K562 (cell line): ENCODE results near the gene NPAS2. TPM values are rescaled to one million over a fixed set of nuclear protein-coding genes. Genes with fewer than 3 reads are reported as not detected.

Source experiments
- ATAC-seq: fragments of 200-7000 bp; cut with Tn5 transposase; 3 replicates; pipeline ENCODE4 v1.9.1; 2020; ENCODE audit warnings: moderate library complexity
- BruUV-seq: library from RNA; stranded (reverse); fragments of 400-500 nt; replicated peaks from 2 replicates; lab custom pipeline; 2021; lab: Mats Ljungman, UMichigan
- CTCF ChIA-PET: fragments of 300-600 bp; formaldehyde crosslinking; extraction: SDS; loops from one replicate; lab custom pipeline; 2021; ENCODE audit warnings: low intra/inter-chr PET ratio; lab: Yijun Ruan, JAX
- POLR2A ChIA-PET: fragments of 300-600, 350-650 bp; sonication (Branson Sonifier 250); formaldehyde crosslinking; extraction: SDS; loops from one replicate; lab custom pipeline; 2021; ENCODE audit warnings: antibody characterized with exemption, inconsistent platforms; lab: Yijun Ruan, JAX
- DNase-seq, 4 experiments: peaks; one replicate each; pipeline versions ENCODE4 v3.0.0 to v3.0.0-alpha.2; 2011 to 2018; ENCODE audit warnings: low spot score in 3 of 4, mixed read lengths in 3 of 4; ENCODE audit errors: extremely low read depth in 1 of 4
- FAIRE-seq: peaks from 2 replicates; lab custom pipeline; 2011; peaks lifted over from hg19 to GRCh38; lab: Jason Lieb, UNC
- H2AFZ ChIP-seq: 2 replicates; pipeline ENCODE4 v1.6.0; 2011; ENCODE audit warnings: low read depth, low read length, control low read depth, inconsistent platforms
- H3K27ac ChIP-seq: fragments of 200-600 bp; 3 replicates; pipeline ENCODE4 v1.8.0; 2011; ENCODE audit warnings: low read depth, mild to moderate bottlenecking, control low read depth, inconsistent platforms, low read length, moderate library complexity, mixed read lengths; ENCODE audit errors: extremely low read depth
- H3K27me3 ChIP-seq, 2 experiments: fragments of 300-600 bp in 1 of 2; 2 replicates in 1 of 2; 3 replicates in 1 of 2; pipeline versions ENCODE4 v1.6.0 to v1.8.0; 2011; ENCODE audit warnings: inconsistent platforms in 2 of 2, low read length in 2 of 2, mild to moderate bottlenecking in 1 of 2, mixed read lengths in 1 of 2, moderate library complexity in 1 of 2; ENCODE audit not compliant: control insufficient read depth in 2 of 2, insufficient read depth in 2 of 2
- H3K36me3 ChIP-seq: fragments of 300-600 bp; 3 replicates; pipeline ENCODE4 v1.8.0; 2011; ENCODE audit warnings: mild to moderate bottlenecking, low read length, inconsistent platforms; ENCODE audit not compliant: control insufficient read depth, insufficient read depth
- H3K4me1 ChIP-seq, 2 experiments: fragments of 200-600 bp in 1 of 2; replicated peaks in 1 of 2; 2 replicates in 1 of 2; 3 replicates in 1 of 2; pipeline versions ENCODE4 v1.5.1 to v1.8.0; 2011; ENCODE audit warnings: inconsistent platforms in 2 of 2, low read length in 2 of 2, mild to moderate bottlenecking in 1 of 2, mixed read lengths in 1 of 2, moderate library complexity in 1 of 2; ENCODE audit not compliant: control insufficient read depth in 2 of 2, insufficient read depth in 2 of 2
- H3K4me2 ChIP-seq: 2 replicates; pipeline ENCODE4 v1.6.1; 2011; ENCODE audit warnings: low read length, control low read depth, inconsistent platforms, mixed read lengths; ENCODE audit not compliant: insufficient read depth
- H3K4me3 ChIP-seq: fragments of 200-600 bp; sonication (generic), shearing (Covaris generic); 2 replicates; pipeline ENCODE4 v1.5.1; 2016; ENCODE audit warnings: control low read depth, inconsistent platforms
- H3K79me2 ChIP-seq: fragments of 200-600 bp; 3 replicates; pipeline ENCODE4 v1.8.0; 2011; ENCODE audit warnings: low read length, inconsistent platforms; ENCODE audit not compliant: control insufficient read depth, insufficient read depth
- H3K9ac ChIP-seq, 2 experiments: 2 replicates each; pipeline versions ENCODE4 v1.6.0 to v1.6.1; 2011; ENCODE audit warnings: low read depth in 2 of 2, low read length in 2 of 2, control low read depth in 1 of 2, inconsistent platforms in 1 of 2, mild to moderate bottlenecking in 1 of 2, mixed read lengths in 1 of 2; ENCODE audit not compliant: insufficient read depth in 1 of 2
- H3K9me1 ChIP-seq: one replicate; pipeline ENCODE4 v1.6.0; 2011; ENCODE audit warnings: inconsistent platforms, mild to moderate bottlenecking, low read length, moderate library complexity; ENCODE audit not compliant: control insufficient read depth, insufficient read depth
- H3K9me3 ChIP-seq: replicated peaks from 2 replicates; pipeline ENCODE4 v1.5.1; 2011; ENCODE audit warnings: low read depth, low read length, inconsistent platforms; ENCODE audit not compliant: control insufficient read depth, insufficient read depth
- H4K20me1 ChIP-seq: replicated peaks from 2 replicates; pipeline ENCODE4 v1.6.1; 2011; ENCODE audit warnings: low read length, inconsistent platforms, mixed read lengths; ENCODE audit not compliant: control insufficient read depth, insufficient read depth
- C11orf30 ChIP-seq: fragments of 450-650 bp; IDR thresholded peaks from 2 replicates; pipeline ENCODE4 v1.6.1; 2016; ENCODE audit warnings: low read depth, mild to moderate bottlenecking
- E2F6 ChIP-seq, 2 experiments: IDR thresholded peaks; 2 replicates each; pipeline ENCODE4 v1.6.1; 2011; ENCODE audit warnings: borderline replicate concordance in 1 of 2, control low read depth in 1 of 2, low read depth in 1 of 2, low read length in 1 of 2, mild to moderate bottlenecking in 1 of 2, mixed read lengths in 1 of 2, moderate library complexity in 1 of 2; ENCODE audit not compliant: insufficient read depth in 1 of 2, insufficient read length in 1 of 2, poor library complexity in 1 of 2, severe bottlenecking in 1 of 2; ENCODE audit errors: extremely low read depth in 1 of 2
- GTF2A2 ChIP-seq: IDR thresholded peaks from 2 replicates; pipeline ENCODE4 v1.6.1; 2016; ENCODE audit warnings: mild to moderate bottlenecking, missing genetic modification characterization, missing compliant biosample characterization
- MEIS2 ChIP-seq: fragments of 450-650 bp; IDR thresholded peaks from 2 replicates; pipeline ENCODE4 v1.6.1; 2014; ENCODE audit warnings: mild to moderate bottlenecking; ENCODE audit not compliant: partially characterized antibody
- NUFIP1 ChIP-seq: fragments of 450-650 bp; IDR thresholded peaks from 2 replicates; pipeline ENCODE4 v1.6.1; 2018; ENCODE audit not compliant: partially characterized antibody
- RBM15 ChIP-seq: fragments of 200-400 bp; formaldehyde crosslinking; IDR thresholded peaks from 2 replicates; pipeline ENCODE4 v1.6.1; 2018; ENCODE audit warnings: mild to moderate bottlenecking, low read length, moderate library complexity; ENCODE audit not compliant: insufficient read depth
- RBM25 ChIP-seq: fragments of 200-400 bp; formaldehyde crosslinking; IDR thresholded peaks from 2 replicates; pipeline ENCODE4 v1.6.1; 2018; ENCODE audit warnings: low read length, low read depth, moderate library complexity; ENCODE audit not compliant: severe bottlenecking
- SIN3B ChIP-seq: fragments of 450-650 bp; IDR thresholded peaks from 2 replicates; pipeline ENCODE4 v1.6.1; 2017; ENCODE audit warnings: low read depth, mild to moderate bottlenecking, moderate library complexity
- TCF7L2 ChIP-seq: fragments of 150-350 bp; IDR thresholded peaks from 2 replicates; pipeline ENCODE4 v1.6.1; 2016; ENCODE audit warnings: low read depth, mild to moderate bottlenecking, low read length, moderate library complexity
- ZBTB40 ChIP-seq, 2 experiments: fragments of 450-650 bp in 1 of 2; sonication (generic) in 1 of 2; formaldehyde crosslinking in 1 of 2; IDR thresholded peaks; 2 replicates each; pipeline versions ENCODE4 v1.7.1 to v1.9.0; 2016 to 2022; ENCODE audit warnings: inconsistent platforms in 1 of 2, mild to moderate bottlenecking in 1 of 2, missing genetic modification reagents in 1 of 2
- ZNF232 ChIP-seq: sonication (generic); formaldehyde crosslinking; IDR thresholded peaks from 2 replicates; pipeline ENCODE4 v1.8.0; 2022; ENCODE audit warnings: mild to moderate bottlenecking, missing genetic modification reagents
- WGBS: fragments of 100-300 bp; shearing (Covaris generic); methylation state at CpG from one replicate; pipeline ENCODE4 v1.1.6; 2016; ENCODE audit warnings: low coverage, mixed read lengths; ENCODE audit not compliant: insufficient coverage; ENCODE audit errors: missing lambda C conversion rate; 5-methylcytosine and 5-hydroxymethylcytosine counted together
- in situ Hi-C: fragments of 300-500 bp; cut with MboI; formaldehyde crosslinking; loops from 4 replicates; pipeline ENCODE4 v1.15.0; 2018; ENCODE audit warnings: inconsistent platforms, mixed read lengths
- intact Hi-C: fragments of 100-400 bp; cut with micrococcal nuclease; formaldehyde crosslinking; loops from 2 replicates; pipeline ENCODE4 v1.14.2; 2022
- polyA plus RNA-seq, 8 experiments: library from polyadenylated mRNA; depleted of rRNA in 4 of 8; stranded (reverse) in 5 of 8; unstranded in 3 of 8; fragments of >200 nt; fragmentation: Nextera tagmentation in 2 of 8; fragmentation: Illumina TruSeq in 1 of 8; extraction: Ambion mirVana in 2 of 8; extraction: Trizol in 1 of 8; gene quantifications; 2 replicates each; pipeline versions ENCODE4 v1.2.1 to v1.2.3, GENCODE V29; 2011 to 2014; ENCODE audit warnings: inconsistent platforms in 1 of 8, missing spikeins in 1 of 8
- total RNA-seq, 7 experiments: library from RNA; depleted of rRNA in 6 of 7; stranded (reverse); fragments of >200 nt in 6 of 7; fragmentation: Illumina TruSeq in 2 of 7; extraction: Trizol in 2 of 7; gene quantifications; 2 replicates each; pipeline versions ENCODE4 v1.2.1 to v1.2.3, GENCODE V29; 2011 to 2021; ENCODE audit warnings: low replicate concordance in 1 of 7

The NPAS2 gene
- total and polyA plus RNA-seq, 9 of the 15 experiments (the other 6 are each of a cell fraction or from before 2014, with no cell fraction given) = 0.06 to 0.29 (median 0.07) TPM; not detected in 5

- H2AFZ ChIP-seq = no peak overlapping the region
- ChIA-PET POLR2A (interaction anchor here (0.5 to 2.5 kb wide), 9 partner anchors 9 to 944 kb away, joined by 3 to 17 read pairs (median 3); partner anchors contain the start of genes MAP4K4 and RNF149), CTCF (no interaction called here)
- WGBS = 4% methylated on average over 12 of the region's 12 CpGs
- peak overlapping the region; percentile 94 for H3K4me2 ChIP-seq
- H3K27me3 ChIP-seq = no peaks in the 10 kb centered on the region
- peaks cover 18% of the 10 kb centered on the region in 2 experiments; a peak in 4 of 5 replicates for H3K4me1 ChIP-seq
- no TSS peak for BruUV-seq
- H3K9me1 ChIP-seq = no peaks in the 10 kb centered on the region
- peak; percentile 11; the same call in 1 of the 3 replicates for ATAC-seq
- in situ Hi-C loops = no loop called here
- peak overlapping the region; percentile 83 to 99 for H3K9ac ChIP-seq
- H3K27ac ChIP-seq = peak overlapping the region; percentile 85
- H4K20me1 ChIP-seq = peaks cover 25% of the 10 kb centered on the region; the same call in 1 of the 2 replicates
- H3K9me3 ChIP-seq = no peaks in the 10 kb centered on the region
- intact Hi-C loops = no loop called here
- FAIRE-seq = no peak
- H3K36me3 ChIP-seq = peaks cover 59% of the 10 kb centered on the region
- H3K4me3 ChIP-seq = peak overlapping the region; percentile 86
- peaks cover 54% of the 10 kb centered on the region for H3K79me2 ChIP-seq
- DNase-seq = peak in 1 of 4 experiments; percentile 32
- TF ChIP-seq E2F6 (IDR thresholded peaks at IDR 0.05; ENCODE audit: borderline replicate concordance in 1 of 2, extremely low read depth in 1 of 2, insufficient read depth in 1 of 2, insufficient read length in 1 of 2, low read depth in 1 of 2, low read length in 1 of 2, poor library complexity in 1 of 2, severe bottlenecking in 1 of 2) = no peak
- 0 out of 2 replicates have a peak, but pooled peaks have one; percentile 40 for TF ChIP-seq ZBTB40 (IDR thresholded peaks at IDR 0.05)
- TF ChIP-seq ZBTB40 (CRISPR knock-in tag; IDR thresholded peaks at IDR 0.05) = no peak
- no peak for TF ChIP-seq ZNF232 (CRISPR knock-in tag)
- TF ChIP-seq MEIS2 = peak; percentile 18
- no peak for TF ChIP-seq GTF2A2 (tag)
- no peak for TF ChIP-seq RBM25
- TF ChIP-seq SIN3B = 0 out of 2 replicates have a peak, but pooled peaks have one; percentile 4
- no peak for TF ChIP-seq C11orf30
- peak; percentile 32 for TF ChIP-seq NUFIP1
- TF ChIP-seq RBM15 = no peak
- TF ChIP-seq TCF7L2 = no peak
Observed at GRCh38 chr2:101003278-101003775, 183.4 kb downstream of the NPAS2 start.
